GM23338 (cell line): Measurements from ENCODE around the gene FMO1. TPM values are rescaled to one million over a fixed set of nuclear protein-coding genes. Genes with fewer than 3 reads are reported as not detected.

Source experiments
- ATAC-seq: fragments of 200-7000 bp; cut with Tn5 transposase; 3 replicates; pipeline ENCODE4 v1.9.1; 2020
- DNase-seq: peaks from one replicate; pipeline ENCODE4 v3.0.0-alpha.2; 2015; ENCODE audit warnings: low spot score
- H2AFZ ChIP-seq: fragments of 200-600 bp; sonication (generic); 2 replicates; pipeline ENCODE4 v1.8.0; 2016; ENCODE audit warnings: antibody characterized with exemption, mild to moderate bottlenecking, moderate library complexity
- H3F3A ChIP-seq: fragments of 200-600 bp; sonication (generic); replicated peaks from 2 replicates; pipeline ENCODE4 v1.8.0; 2017; ENCODE audit warnings: antibody characterized with exemption, mixed run types, low read depth
- H3K27ac ChIP-seq: fragments of 200-600 bp; sonication (generic); 2 replicates; pipeline ENCODE4 v1.6.1; 2016; ENCODE audit warnings: low read depth
- H3K27me3 ChIP-seq: fragments of 200-600 bp; sonication (generic); 2 replicates; pipeline ENCODE4 v1.8.0; 2016; ENCODE audit warnings: mild to moderate bottlenecking, mixed run types, moderate library complexity; ENCODE audit not compliant: insufficient read depth
- H3K36me3 ChIP-seq: fragments of 200-600 bp; sonication (generic); 2 replicates; pipeline ENCODE4 v1.8.0; 2016; ENCODE audit warnings: mild to moderate bottlenecking; ENCODE audit not compliant: insufficient read depth
- H3K4me1 ChIP-seq: fragments of 200-600 bp; sonication (generic); 2 replicates; pipeline ENCODE4 v1.8.0; 2016; ENCODE audit warnings: mild to moderate bottlenecking, moderate library complexity; ENCODE audit not compliant: insufficient read depth
- H3K4me2 ChIP-seq: fragments of 200-600 bp; sonication (generic); 2 replicates; pipeline ENCODE4 v1.7.1; 2017; ENCODE audit warnings: mixed run types
- H3K4me3 ChIP-seq: fragments of 200-600 bp; sonication (generic); 2 replicates; pipeline ENCODE4 v1.6.1; 2016; ENCODE audit warnings: mixed run types
- H3K79me2 ChIP-seq: fragments of 200-600 bp; sonication (generic); replicated peaks from 2 replicates; pipeline ENCODE4 v1.8.0; 2017; ENCODE audit warnings: mild to moderate bottlenecking; ENCODE audit not compliant: insufficient read depth
- H3K9me2 ChIP-seq: fragments of 200-600 bp; sonication (generic); 2 replicates; pipeline ENCODE4 v1.8.0; 2017; ENCODE audit not compliant: insufficient read depth
- H4K20me1 ChIP-seq: fragments of 200-600 bp; sonication (generic); replicated peaks from 2 replicates; pipeline ENCODE4 v1.8.0; 2017; ENCODE audit warnings: mild to moderate bottlenecking; ENCODE audit not compliant: insufficient read depth
- H3K27ac Mint-ChIP-seq: 2 replicates; pipeline ENCODE4 v1.8.0; 2020; ENCODE audit warnings: inconsistent platforms, mild to moderate bottlenecking, moderate library complexity, mixed read lengths
- H3K27me3 Mint-ChIP-seq: 3 replicates; pipeline ENCODE4 v1.8.0; 2022; ENCODE audit warnings: low read depth, mild to moderate bottlenecking, moderate library complexity, mixed read lengths, inconsistent platforms; ENCODE audit not compliant: insufficient read depth, poor library complexity
- H3K36me3 Mint-ChIP-seq: 3 replicates; pipeline ENCODE4 v1.8.0; 2021; ENCODE audit warnings: low read depth, mild to moderate bottlenecking, inconsistent platforms, moderate library complexity, mixed read lengths
- H3K4me1 Mint-ChIP-seq: 3 replicates; pipeline ENCODE4 v1.8.0; 2020; ENCODE audit warnings: mild to moderate bottlenecking, inconsistent platforms, mixed read lengths
- H3K4me3 Mint-ChIP-seq: 3 replicates; pipeline ENCODE4 v1.8.0; 2021; ENCODE audit warnings: moderate library complexity, mild to moderate bottlenecking, inconsistent platforms, mixed read lengths
- H3K9me3 Mint-ChIP-seq: 3 replicates; pipeline ENCODE4 v1.8.0; 2020; ENCODE audit warnings: moderate library complexity, mild to moderate bottlenecking, inconsistent platforms, mixed read lengths
- ETS1 ChIP-seq: IDR thresholded peaks from 2 replicates; pipeline ENCODE4 v1.6.1; 2016; ENCODE audit warnings: antibody characterized with exemption
- EZH2phosphoT487 ChIP-seq: fragments of 200-600 bp; sonication (generic); IDR thresholded peaks from one replicate; pipeline ENCODE4 v1.8.1; 2018; ENCODE audit warnings: antibody characterized with exemption; ENCODE audit not compliant: unreplicated experiment
- NANOG ChIP-seq: IDR thresholded peaks from 2 replicates; pipeline ENCODE4 v1.6.1; 2016; ENCODE audit warnings: antibody characterized with exemption, borderline replicate concordance
- POLR2AphosphoS5 ChIP-seq: IDR thresholded peaks from 2 replicates; pipeline ENCODE4 v1.6.1; 2016; ENCODE audit warnings: antibody characterized with exemption, low read depth
- ZNF114 ChIP-seq: fragments of 250-450 bp; sonication (Bioruptor Pico); IDR thresholded peaks from 2 replicates; pipeline ENCODE4 v1.5.0; 2020; ENCODE audit warnings: mild to moderate bottlenecking, moderate library complexity
- ZNF331 ChIP-seq: fragments of 250-450 bp; sonication (Bioruptor Pico); IDR thresholded peaks from 2 replicates; pipeline ENCODE4 v1.5.0; 2020; ENCODE audit warnings: low read depth, mild to moderate bottlenecking, moderate library complexity
- ZNF462 ChIP-seq: fragments of 250-450 bp; sonication (Bioruptor Pico); IDR thresholded peaks from 2 replicates; pipeline ENCODE4 v1.5.0; 2020; ENCODE audit warnings: mild to moderate bottlenecking, moderate library complexity
- polyA plus RNA-seq: library from polyadenylated mRNA; unstranded; fragments of >200 nt; fragmentation: Nextera tagmentation; extraction: Ambion mirVana; gene quantifications from 2 replicates; pipeline ENCODE4 v1.2.1, GENCODE V29; 2016
- total RNA-seq: library from RNA; depleted of rRNA; stranded (reverse); fragments of >200 nt; shearing (Covaris generic); gene quantifications from 2 replicates; pipeline ENCODE4 v1.2.3, GENCODE V29; 2014
- TF ChIP-seq, protein P1 (sequence below), 2 experiments: fragments of 200-600 bp in 1 of 2; sonication (generic) in 1 of 2; conservative IDR thresholded peaks; 2 replicates each; pipeline versions ENCODE4 v1.5.1 to v1.6.1; 2016 to 2017; ENCODE audit warnings: antibody characterized with exemption in 2 of 2, low read depth in 2 of 2, mild to moderate bottlenecking in 2 of 2, moderate library complexity in 1 of 2

FMO1 gene
- total and polyA plus RNA-seq, 2 experiments from 2014 or later = 0.19 TPM; not detected in 1

DNA sequence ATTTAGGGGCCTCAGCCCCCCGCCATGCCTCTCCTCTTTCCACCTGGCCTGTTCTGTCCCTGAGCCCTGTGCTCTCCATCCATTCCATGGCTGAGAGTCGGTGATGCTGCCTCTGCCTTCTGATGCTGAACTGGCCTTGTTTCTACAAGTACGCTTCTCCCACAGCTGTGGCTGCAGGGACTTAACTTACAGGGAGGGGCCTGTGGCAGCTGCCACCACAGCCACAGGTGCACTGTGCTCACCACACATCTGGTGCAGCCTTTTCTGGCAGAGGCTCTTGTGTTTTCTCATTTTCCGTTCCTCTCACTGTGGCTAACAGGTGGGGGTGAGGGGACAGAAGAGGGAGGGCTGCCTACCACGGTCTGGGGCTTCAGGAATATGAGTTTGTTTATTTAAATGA is 4.2 kb downstream of the FMO1 start:
- H3K4me1 ChIP-seq = peaks cover 43% of the 10 kb centered on the region
- no peaks in the 10 kb centered on the region for H3K9me3 Mint-ChIP-seq
- H3K4me3 ChIP-seq = no peak overlapping the region
- H2AFZ ChIP-seq = no peak overlapping the region
- no peaks in the 10 kb centered on the region for H4K20me1 ChIP-seq
- peak overlapping the region; percentile 30; the same call in 2 of the 3 replicates for H3K4me3 Mint-ChIP-seq
- TF ChIP-seq ZNF331 (CRISPR knock-in tag) (no peak), EZH2phosphoT487 (no peak), POLR2AphosphoS5 (no peak), ZNF114 (CRISPR knock-in tag) (no peak), NANOG (no peak), ETS1 (no peak), ZNF462 (CRISPR knock-in tag) (no peak)
- TF ChIP-seq, protein P1, sequence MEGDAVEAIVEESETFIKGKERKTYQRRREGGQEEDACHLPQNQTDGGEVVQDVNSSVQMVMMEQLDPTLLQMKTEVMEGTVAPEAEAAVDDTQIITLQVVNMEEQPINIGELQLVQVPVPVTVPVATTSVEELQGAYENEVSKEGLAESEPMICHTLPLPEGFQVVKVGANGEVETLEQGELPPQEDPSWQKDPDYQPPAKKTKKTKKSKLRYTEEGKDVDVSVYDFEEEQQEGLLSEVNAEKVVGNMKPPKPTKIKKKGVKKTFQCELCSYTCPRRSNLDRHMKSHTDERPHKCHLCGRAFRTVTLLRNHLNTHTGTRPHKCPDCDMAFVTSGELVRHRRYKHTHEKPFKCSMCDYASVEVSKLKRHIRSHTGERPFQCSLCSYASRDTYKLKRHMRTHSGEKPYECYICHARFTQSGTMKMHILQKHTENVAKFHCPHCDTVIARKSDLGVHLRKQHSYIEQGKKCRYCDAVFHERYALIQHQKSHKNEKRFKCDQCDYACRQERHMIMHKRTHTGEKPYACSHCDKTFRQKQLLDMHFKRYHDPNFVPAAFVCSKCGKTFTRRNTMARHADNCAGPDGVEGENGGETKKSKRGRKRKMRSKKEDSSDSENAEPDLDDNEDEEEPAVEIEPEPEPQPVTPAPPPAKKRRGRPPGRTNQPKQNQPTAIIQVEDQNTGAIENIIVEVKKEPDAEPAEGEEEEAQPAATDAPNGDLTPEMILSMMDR (conservative IDR thresholded peaks at IDR 0.05; ENCODE audit: low read depth in 2 of 2) = no peak
- DNase-seq = peak; percentile 21
- no peak overlapping the region for H3K27ac Mint-ChIP-seq
- peak; percentile 57 for ATAC-seq
- 0 out of 2 replicates have a peak, but pooled peaks cover 4% of the 10 kb centered on the region for H3F3A ChIP-seq
- H3K79me2 ChIP-seq = no peaks in the 10 kb centered on the region
- peaks cover 2% of the 10 kb centered on the region for H3K27me3 Mint-ChIP-seq
- peaks cover 32% of the 10 kb centered on the region for H3K4me1 Mint-ChIP-seq
- no peaks in the 10 kb centered on the region for H3K36me3 Mint-ChIP-seq
- no peak overlapping the region for H3K4me2 ChIP-seq
- H3K27ac ChIP-seq = no peak overlapping the region
- peaks cover 48% of the 10 kb centered on the region for H3K27me3 ChIP-seq
- H3K9me2 ChIP-seq = no peaks in the 10 kb centered on the region
- no peaks in the 10 kb centered on the region for H3K36me3 ChIP-seq
